ENCODE results near the gene SPINK8. TPM values are rescaled to one million over a fixed set of nuclear protein-coding genes. Genes with fewer than 3 reads are reported as not detected.
"Not testable (repeated sequence)": the region's sequence is repeated elsewhere in the genome, so short reads cannot be mapped to it uniquely, and the experiment has no call there.

The SPINK8 gene
- total RNA-seq, 1 experiment from 2014 or later = not detected

- ChIA-PET POLR2A (no interaction called here), CTCF (interaction anchor here (0.7 to 2.7 kb wide), 2 partner anchors 164 to 168 kb away, joined by 3 to 32 read pairs; partner anchors contain the start of genes CCDC51 and TMA7), RAD21 (ENCODE audit: low non-redundant PET in 1 of 2, low total read pairs in 2 of 2, uncharacterized antibody in 2 of 2, unreplicated experiment in 2 of 2) (interaction anchor here in 1 of 2 experiments (0.7 kb wide), 1 partner anchor 128 kb away, joined by 3 read pairs; no protein-coding TSS in a partner anchor)
- Histone ChIP-seq H3K36me3 (ENCODE audit: control insufficient read depth in 1 of 2, insufficient read depth in 2 of 2, low read length in 2 of 2) (peaks cover 8 to 10% of the 10 kb centered on the region in 2 experiments; a peak in 3 of 4 replicates), H3K4me3 (replicated peaks in 1 of 2; ENCODE audit: low read depth in 1 of 2, low read length in 2 of 2) (no peak overlapping the region), H3K9me3 (ENCODE audit: control insufficient read depth in 1 of 2, insufficient read depth in 1 of 2, low read depth in 1 of 2, low read length in 2 of 2) (no peaks in the 10 kb centered on the region), H3K4me1 (ENCODE audit: control insufficient read depth in 1 of 2, insufficient read depth in 2 of 2, low read length in 2 of 2) (peaks cover 0 to 6% of the 10 kb centered on the region in 2 experiments; a peak in 1 of 4 replicates), H3K9ac (ENCODE audit: low read length) (no peak overlapping the region), H3K27ac (ENCODE audit: low read depth, low read length) (no peak overlapping the region), H4K20me1 (ENCODE audit: insufficient read depth) (no peaks in the 10 kb centered on the region), H3K79me2 (ENCODE audit: insufficient read depth, low read length) (no peaks in the 10 kb centered on the region), H3K9me2 (ENCODE audit: insufficient read depth) (no peaks in the 10 kb centered on the region), H3K4me2 (ENCODE audit: low read length) (no peak overlapping the region), H3K27me3 (ENCODE audit: insufficient read depth, low read length) (no peaks in the 10 kb centered on the region), H2AFZ (ENCODE audit: low read depth, low read length, poor library complexity, severe bottlenecking) (no peak overlapping the region)
- no peak for ATAC-seq
- no TSS peak for BruUV-seq (replicated peaks)
- DNase-seq (ENCODE audit: low read depth, low spot score) = no peak
- TF ChIP-seq ZBTB33 (IDR thresholded peaks at IDR 0.05; ENCODE audit: extremely low read depth, insufficient replicate concordance, low read length) = no peak
- intact Hi-C loops (cut with micrococcal nuclease) = no loop called here
These were observed 61.5 kb downstream of the SPINK8 start for GRCh38 chr3:48271763-48272498.

- H3K9ac ChIP-seq (ENCODE audit: low read length); H3K27me3 ChIP-seq (ENCODE audit: insufficient read depth, low read length); intact Hi-C loops (cut with micrococcal nuclease); H3K4me3 ChIP-seq (replicated peaks in 1 of 2; ENCODE audit: low read depth in 1 of 2, low read length in 2 of 2); H3K27ac ChIP-seq (ENCODE audit: low read depth, low read length); H2AFZ ChIP-seq (ENCODE audit: low read depth, low read length, poor library complexity, severe bottlenecking); POLR2A ChIA-PET; H3K4me1 ChIP-seq (ENCODE audit: control insufficient read depth in 1 of 2, insufficient read depth in 2 of 2, low read length in 2 of 2); DNase-seq (ENCODE audit: low read depth, low spot score); H3K9me2 ChIP-seq (ENCODE audit: insufficient read depth); RAD21 ChIA-PET (ENCODE audit: low non-redundant PET in 1 of 2, low total read pairs in 2 of 2, uncharacterized antibody in 2 of 2, unreplicated experiment in 2 of 2); H3K4me2 ChIP-seq (ENCODE audit: low read length); H3K9me3 ChIP-seq (ENCODE audit: control insufficient read depth in 1 of 2, insufficient read depth in 1 of 2, low read depth in 1 of 2, low read length in 2 of 2); H4K20me1 ChIP-seq (ENCODE audit: insufficient read depth); BruUV-seq (replicated peaks); H3K79me2 ChIP-seq (ENCODE audit: insufficient read depth, low read length); ATAC-seq: not testable (repeated sequence)
- CTCF ChIA-PET = interaction anchor here (0.7 to 2.7 kb wide), 3 partner anchors 130 to 169 kb away, joined by 3 to 32 read pairs (median 4); partner anchors contain the start of genes CCDC51 and TMA7
- H3K36me3 ChIP-seq (ENCODE audit: control insufficient read depth in 1 of 2, insufficient read depth in 2 of 2, low read length in 2 of 2) = peaks cover 8 to 17% of the 10 kb centered on the region in 2 experiments; a peak in 3 of 4 replicates
These were observed 62.2 kb downstream of the SPINK8 start for GRCh38 chr3:48271223-48271622.
